ENCODE data around the gene ECHDC3. TPM values are rescaled to one million over a fixed set of nuclear protein-coding genes. Genes with fewer than 3 reads are reported as not detected.

The ECHDC3 gene
- total RNA-seq, 3 donors from 2014 or later (not counting 1 experiment from before 2014, with no cell fraction given): 0.38 to 4.8 TPM; not detected in 1

DNA sequence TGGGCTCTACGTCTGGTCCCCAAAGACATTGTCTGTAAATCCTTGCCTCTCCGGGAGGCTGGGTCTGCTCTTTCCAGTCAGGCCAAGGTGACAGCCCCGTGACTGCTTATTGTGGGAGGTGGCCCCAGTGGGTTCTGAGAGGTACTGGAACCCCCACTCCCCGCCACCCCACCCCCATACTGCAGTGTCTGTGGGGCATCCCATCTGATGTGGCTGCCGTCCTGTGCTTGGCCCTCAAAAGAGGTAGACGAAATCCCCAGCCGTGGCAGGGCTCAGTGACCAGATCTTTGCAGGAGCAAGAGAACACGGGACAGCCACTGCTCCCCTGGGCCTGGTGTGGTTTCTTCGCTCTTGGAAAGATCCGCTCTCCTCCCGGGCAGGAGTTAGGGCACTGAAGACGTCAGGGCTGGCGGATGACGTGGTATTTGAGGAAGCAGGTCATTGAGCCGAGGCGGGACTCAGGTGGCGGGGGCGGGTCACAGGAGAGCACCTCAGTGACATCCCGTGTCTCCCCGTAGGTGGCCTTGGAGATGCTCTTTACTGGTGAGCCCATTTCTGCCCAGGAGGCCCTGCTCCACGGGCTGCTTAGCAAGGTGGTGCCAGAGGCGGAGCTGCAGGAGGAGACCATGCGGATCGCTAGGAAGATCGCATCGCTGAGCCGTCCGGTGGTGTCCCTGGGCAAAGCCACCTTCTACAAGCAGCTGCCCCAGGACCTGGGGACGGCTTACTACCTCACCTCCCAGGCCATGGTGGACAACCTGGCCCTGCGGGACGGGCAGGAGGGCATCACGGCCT is 20.7 kb downstream of the ECHDC3 start:
- Mint-ChIP-seq H3K27ac (no peak overlapping the region), H3K4me3 (no peak overlapping the region), H3K9me3 (no peaks in the 10 kb centered on the region), H3K4me1 (peaks cover 6 to 8% of the 10 kb centered on the region in 2 donors), H3K27me3 (ENCODE audit: low read depth in 2 of 2) (no peaks in the 10 kb centered on the region), H3K36me3 (no peaks in the 10 kb centered on the region)
- no peaks in the 10 kb centered on the region for H3K36me3 ChIP-seq (ENCODE audit: control insufficient read depth, insufficient read depth, low read length)
- H3K27ac ChIP-seq (ENCODE audit: low read length): no peak overlapping the region
- WGBS (ENCODE audit: insufficient coverage): 87% methylated on average over 31 of the region's 32 CpGs
- H3K9me3 ChIP-seq (ENCODE audit: control insufficient read depth, insufficient read depth, low read length): no peaks in the 10 kb centered on the region
- ATAC-seq: no peak
- H3K27me3 ChIP-seq (ENCODE audit: control insufficient read depth, insufficient read depth, low read length): no peaks in the 10 kb centered on the region
- peaks cover 1% of the 10 kb centered on the region for H3K4me1 ChIP-seq (ENCODE audit: control insufficient read depth, insufficient read depth, low read length)
- DNase-seq: no peak
- intact Hi-C loops (cut with micrococcal nuclease): no loop called here
- H3K4me3 ChIP-seq (ENCODE audit: low read length): no peak overlapping the region
- TF ChIP-seq, protein P1, sequence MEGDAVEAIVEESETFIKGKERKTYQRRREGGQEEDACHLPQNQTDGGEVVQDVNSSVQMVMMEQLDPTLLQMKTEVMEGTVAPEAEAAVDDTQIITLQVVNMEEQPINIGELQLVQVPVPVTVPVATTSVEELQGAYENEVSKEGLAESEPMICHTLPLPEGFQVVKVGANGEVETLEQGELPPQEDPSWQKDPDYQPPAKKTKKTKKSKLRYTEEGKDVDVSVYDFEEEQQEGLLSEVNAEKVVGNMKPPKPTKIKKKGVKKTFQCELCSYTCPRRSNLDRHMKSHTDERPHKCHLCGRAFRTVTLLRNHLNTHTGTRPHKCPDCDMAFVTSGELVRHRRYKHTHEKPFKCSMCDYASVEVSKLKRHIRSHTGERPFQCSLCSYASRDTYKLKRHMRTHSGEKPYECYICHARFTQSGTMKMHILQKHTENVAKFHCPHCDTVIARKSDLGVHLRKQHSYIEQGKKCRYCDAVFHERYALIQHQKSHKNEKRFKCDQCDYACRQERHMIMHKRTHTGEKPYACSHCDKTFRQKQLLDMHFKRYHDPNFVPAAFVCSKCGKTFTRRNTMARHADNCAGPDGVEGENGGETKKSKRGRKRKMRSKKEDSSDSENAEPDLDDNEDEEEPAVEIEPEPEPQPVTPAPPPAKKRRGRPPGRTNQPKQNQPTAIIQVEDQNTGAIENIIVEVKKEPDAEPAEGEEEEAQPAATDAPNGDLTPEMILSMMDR (IDR thresholded peaks at IDR 0.05): no peak

DNA sequence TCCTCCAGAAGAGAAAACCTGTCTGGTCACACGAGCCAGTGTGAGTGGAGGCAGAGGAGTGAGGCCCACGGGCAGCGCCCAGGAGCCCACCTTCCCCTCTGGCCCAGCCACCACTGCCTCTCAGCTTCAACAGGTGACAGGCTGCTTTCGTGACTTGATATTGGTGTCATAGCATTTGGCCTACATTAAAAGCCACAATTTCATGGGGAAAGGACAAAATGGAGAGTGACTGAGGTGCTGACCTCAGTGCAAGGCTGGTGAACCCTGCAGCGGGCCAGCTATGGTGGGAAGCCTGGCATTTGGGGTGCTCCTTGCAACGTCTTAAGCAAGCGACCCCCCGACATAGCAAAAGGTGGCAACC is 21.3 kb downstream of the ECHDC3 start:
- intact Hi-C loops (cut with micrococcal nuclease): no loop called here
- TF ChIP-seq, protein P1 (IDR thresholded peaks at IDR 0.05): no peak
- no peak overlapping the region for H3K4me3 ChIP-seq (ENCODE audit: low read length)
- no peaks in the 10 kb centered on the region for H3K27me3 ChIP-seq (ENCODE audit: control insufficient read depth, insufficient read depth, low read length)
- DNase-seq (no peak), ATAC-seq (no peak)
- no peaks in the 10 kb centered on the region for H3K9me3 ChIP-seq (ENCODE audit: control insufficient read depth, insufficient read depth, low read length)
- no peaks in the 10 kb centered on the region for H3K9me3 Mint-ChIP-seq
- no peaks in the 10 kb centered on the region for H3K4me1 ChIP-seq (ENCODE audit: control insufficient read depth, insufficient read depth, low read length)
- H3K4me3 Mint-ChIP-seq: no peak overlapping the region
- H3K4me1 Mint-ChIP-seq: peaks cover 6 to 7% of the 10 kb centered on the region in 2 donors
- no peak overlapping the region for H3K27ac Mint-ChIP-seq
- WGBS (ENCODE audit: insufficient coverage): 78% methylated on average over 8 of the region's 8 CpGs
- H3K27ac ChIP-seq (ENCODE audit: low read length): no peak overlapping the region
- H3K27me3 Mint-ChIP-seq (ENCODE audit: low read depth in 2 of 2): no peaks in the 10 kb centered on the region
- no peaks in the 10 kb centered on the region for H3K36me3 ChIP-seq (ENCODE audit: control insufficient read depth, insufficient read depth, low read length)
- H3K36me3 Mint-ChIP-seq: no peaks in the 10 kb centered on the region

DNA sequence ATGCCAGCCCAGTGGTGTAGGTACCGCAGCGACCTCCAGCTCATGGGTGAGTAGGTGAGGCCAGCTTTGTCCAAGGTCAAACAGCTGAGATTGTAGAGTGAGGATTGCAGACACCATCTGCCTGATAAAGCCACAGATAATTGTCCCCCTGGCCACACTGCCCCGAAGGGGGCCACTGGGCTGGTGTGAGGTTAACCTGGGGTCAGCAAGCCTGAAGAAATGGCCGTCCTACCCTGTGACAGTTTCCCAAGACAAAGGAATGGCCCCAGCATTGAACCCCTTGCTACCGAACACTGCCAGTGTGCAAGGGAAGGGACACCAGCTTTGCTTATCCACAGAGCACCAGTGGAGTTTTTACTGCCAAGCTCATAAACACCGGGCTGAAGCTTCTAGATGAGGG is 23.0 kb downstream of the ECHDC3 start:
- intact Hi-C loops (cut with micrococcal nuclease): no loop called here
- Mint-ChIP-seq H3K4me1 (peaks cover 6 to 7% of the 10 kb centered on the region in 2 donors), H3K9me3 (no peaks in the 10 kb centered on the region), H3K4me3 (no peak overlapping the region), H3K36me3 (no peaks in the 10 kb centered on the region), H3K27me3 (ENCODE audit: low read depth in 2 of 2) (no peaks in the 10 kb centered on the region), H3K27ac (no peak overlapping the region)
- WGBS (ENCODE audit: insufficient coverage): 63% methylated on average over 6 of the region's 6 CpGs
- Histone ChIP-seq H3K36me3 (ENCODE audit: control insufficient read depth, insufficient read depth, low read length) (no peaks in the 10 kb centered on the region), H3K9me3 (ENCODE audit: control insufficient read depth, insufficient read depth, low read length) (no peaks in the 10 kb centered on the region), H3K27me3 (ENCODE audit: control insufficient read depth, insufficient read depth, low read length) (no peaks in the 10 kb centered on the region), H3K4me1 (ENCODE audit: control insufficient read depth, insufficient read depth, low read length) (no peaks in the 10 kb centered on the region), H3K27ac (ENCODE audit: low read length) (no peak overlapping the region), H3K4me3 (ENCODE audit: low read length) (no peak overlapping the region)
- ATAC-seq (no peak), DNase-seq (no peak)
- TF ChIP-seq, protein P1 (IDR thresholded peaks at IDR 0.05): no peak

Measured in natural killer cell (primary cell).